GM23338 (cell line): ENCODE measurements around the gene ZC3H14. TPM values are rescaled to one million over a fixed set of nuclear protein-coding genes. Genes with fewer than 3 reads are reported as not detected.

Experiments
- ATAC-seq: fragments of 200-7000 bp; cut with Tn5 transposase; 3 replicates; pipeline ENCODE4 v1.9.1; 2020
- DNase-seq: peaks from one replicate; pipeline ENCODE4 v3.0.0-alpha.2; 2015; ENCODE audit warnings: low spot score
- H2AFZ ChIP-seq: fragments of 200-600 bp; sonication (generic); 2 replicates; pipeline ENCODE4 v1.8.0; 2016; ENCODE audit warnings: antibody characterized with exemption, mild to moderate bottlenecking, moderate library complexity
- H3F3A ChIP-seq: fragments of 200-600 bp; sonication (generic); replicated peaks from 2 replicates; pipeline ENCODE4 v1.8.0; 2017; ENCODE audit warnings: antibody characterized with exemption, mixed run types, low read depth
- H3K27ac ChIP-seq: fragments of 200-600 bp; sonication (generic); 2 replicates; pipeline ENCODE4 v1.6.1; 2016; ENCODE audit warnings: low read depth
- H3K27me3 ChIP-seq: fragments of 200-600 bp; sonication (generic); 2 replicates; pipeline ENCODE4 v1.8.0; 2016; ENCODE audit warnings: mild to moderate bottlenecking, mixed run types, moderate library complexity; ENCODE audit not compliant: insufficient read depth
- H3K36me3 ChIP-seq: fragments of 200-600 bp; sonication (generic); 2 replicates; pipeline ENCODE4 v1.8.0; 2016; ENCODE audit warnings: mild to moderate bottlenecking; ENCODE audit not compliant: insufficient read depth
- H3K4me1 ChIP-seq: fragments of 200-600 bp; sonication (generic); 2 replicates; pipeline ENCODE4 v1.8.0; 2016; ENCODE audit warnings: mild to moderate bottlenecking, moderate library complexity; ENCODE audit not compliant: insufficient read depth
- H3K4me2 ChIP-seq: fragments of 200-600 bp; sonication (generic); 2 replicates; pipeline ENCODE4 v1.7.1; 2017; ENCODE audit warnings: mixed run types
- H3K4me3 ChIP-seq: fragments of 200-600 bp; sonication (generic); 2 replicates; pipeline ENCODE4 v1.6.1; 2016; ENCODE audit warnings: mixed run types
- H3K79me2 ChIP-seq: fragments of 200-600 bp; sonication (generic); replicated peaks from 2 replicates; pipeline ENCODE4 v1.8.0; 2017; ENCODE audit warnings: mild to moderate bottlenecking; ENCODE audit not compliant: insufficient read depth
- H3K9me2 ChIP-seq: fragments of 200-600 bp; sonication (generic); 2 replicates; pipeline ENCODE4 v1.8.0; 2017; ENCODE audit not compliant: insufficient read depth
- H4K20me1 ChIP-seq: fragments of 200-600 bp; sonication (generic); replicated peaks from 2 replicates; pipeline ENCODE4 v1.8.0; 2017; ENCODE audit warnings: mild to moderate bottlenecking; ENCODE audit not compliant: insufficient read depth
- H3K27ac Mint-ChIP-seq: 2 replicates; pipeline ENCODE4 v1.8.0; 2020; ENCODE audit warnings: inconsistent platforms, mild to moderate bottlenecking, moderate library complexity, mixed read lengths
- H3K27me3 Mint-ChIP-seq: 3 replicates; pipeline ENCODE4 v1.8.0; 2022; ENCODE audit warnings: low read depth, mild to moderate bottlenecking, moderate library complexity, mixed read lengths, inconsistent platforms; ENCODE audit not compliant: insufficient read depth, poor library complexity
- H3K36me3 Mint-ChIP-seq: 3 replicates; pipeline ENCODE4 v1.8.0; 2021; ENCODE audit warnings: low read depth, mild to moderate bottlenecking, inconsistent platforms, moderate library complexity, mixed read lengths
- H3K4me1 Mint-ChIP-seq: 3 replicates; pipeline ENCODE4 v1.8.0; 2020; ENCODE audit warnings: mild to moderate bottlenecking, inconsistent platforms, mixed read lengths
- H3K4me3 Mint-ChIP-seq: 3 replicates; pipeline ENCODE4 v1.8.0; 2021; ENCODE audit warnings: moderate library complexity, mild to moderate bottlenecking, inconsistent platforms, mixed read lengths
- H3K9me3 Mint-ChIP-seq: 3 replicates; pipeline ENCODE4 v1.8.0; 2020; ENCODE audit warnings: moderate library complexity, mild to moderate bottlenecking, inconsistent platforms, mixed read lengths
- CREB1 ChIP-seq: fragments of 250-450 bp; sonication (Bioruptor Pico); IDR thresholded peaks from 2 replicates; pipeline ENCODE4 v1.5.0; 2020; ENCODE audit warnings: low read depth, mild to moderate bottlenecking, moderate library complexity
- ETS1 ChIP-seq: IDR thresholded peaks from 2 replicates; pipeline ENCODE4 v1.6.1; 2016; ENCODE audit warnings: antibody characterized with exemption
- EZH2 ChIP-seq: fragments of 200-600 bp; sonication (generic); IDR thresholded peaks from one replicate; pipeline ENCODE4 v1.8.0; 2017; ENCODE audit warnings: antibody characterized with exemption, mild to moderate bottlenecking, low read depth; ENCODE audit not compliant: unreplicated experiment
- EZH2phosphoT487 ChIP-seq: fragments of 200-600 bp; sonication (generic); IDR thresholded peaks from one replicate; pipeline ENCODE4 v1.8.1; 2018; ENCODE audit warnings: antibody characterized with exemption; ENCODE audit not compliant: unreplicated experiment
- NANOG ChIP-seq: IDR thresholded peaks from 2 replicates; pipeline ENCODE4 v1.6.1; 2016; ENCODE audit warnings: antibody characterized with exemption, borderline replicate concordance
- ZNF331 ChIP-seq: fragments of 250-450 bp; sonication (Bioruptor Pico); IDR thresholded peaks from 2 replicates; pipeline ENCODE4 v1.5.0; 2020; ENCODE audit warnings: low read depth, mild to moderate bottlenecking, moderate library complexity
- ZNF462 ChIP-seq: fragments of 250-450 bp; sonication (Bioruptor Pico); IDR thresholded peaks from 2 replicates; pipeline ENCODE4 v1.5.0; 2020; ENCODE audit warnings: mild to moderate bottlenecking, moderate library complexity
- polyA plus RNA-seq: library from polyadenylated mRNA; unstranded; fragments of >200 nt; fragmentation: Nextera tagmentation; extraction: Ambion mirVana; gene quantifications from 2 replicates; pipeline ENCODE4 v1.2.1, GENCODE V29; 2016
- total RNA-seq: library from RNA; depleted of rRNA; stranded (reverse); fragments of >200 nt; shearing (Covaris generic); gene quantifications from 2 replicates; pipeline ENCODE4 v1.2.3, GENCODE V29; 2014
- TF ChIP-seq, protein P1 (sequence below): IDR thresholded peaks from one replicate; pipeline ENCODE4 v1.6.1; 2018; ENCODE audit warnings: antibody characterized with exemption; ENCODE audit not compliant: unreplicated experiment

Gene ZC3H14
- total and polyA plus RNA-seq, 2 experiments from 2014 or later: 63.2 to 87.9 TPM

DNA sequence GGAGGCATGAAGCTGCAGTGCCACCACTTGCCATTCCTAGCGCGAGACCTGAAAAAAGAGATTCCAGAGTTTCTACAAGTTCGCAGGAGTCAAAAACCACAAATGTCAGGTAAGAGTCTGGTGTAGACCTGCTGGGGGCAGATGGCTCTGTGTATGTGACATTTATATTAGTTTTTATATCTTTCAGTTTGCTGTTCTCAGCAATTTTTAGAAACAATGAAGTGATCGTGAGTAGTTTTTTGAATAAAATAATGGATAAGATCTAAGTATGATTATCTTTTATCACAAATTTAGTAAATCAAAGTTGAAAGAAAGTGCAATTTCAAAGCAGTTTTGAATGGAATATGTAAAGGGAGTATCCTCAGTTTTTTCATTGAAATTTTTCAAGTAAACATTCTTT, 9.3 kb downstream of the ZC3H14 start (continued):
- TF ChIP-seq ZNF462 (CRISPR knock-in tag) (no peak), EZH2phosphoT487 (no peak)

- H3K4me3 Mint-ChIP-seq: no peak overlapping the region
- Histone ChIP-seq H3K36me3 (peaks cover 85% of the 10 kb centered on the region), H3K79me2 (no peaks in the 10 kb centered on the region), H3K4me1 (no peaks in the 10 kb centered on the region), H4K20me1 (peaks cover 13% of the 10 kb centered on the region), H3K27ac (no peak overlapping the region), H3K9me2 (no peaks in the 10 kb centered on the region), H3K27me3 (no peaks in the 10 kb centered on the region), H2AFZ (no peak overlapping the region), H3K4me3 (no peak overlapping the region), H3F3A (no peaks in the 10 kb centered on the region), H3K4me2 (no peak overlapping the region)
- no peaks in the 10 kb centered on the region for H3K4me1 Mint-ChIP-seq
- ATAC-seq (no peak), DNase-seq (no peak)
- no peak overlapping the region for H3K27ac Mint-ChIP-seq
- H3K27me3 Mint-ChIP-seq: peaks cover 8% of the 10 kb centered on the region
- no peaks in the 10 kb centered on the region for H3K9me3 Mint-ChIP-seq
- H3K36me3 Mint-ChIP-seq: peaks cover 86% of the 10 kb centered on the region
- no peak for TF ChIP-seq EZH2phosphoT487
- no peak for TF ChIP-seq CREB1 (CRISPR knock-in tag)
- TF ChIP-seq, protein P1, sequence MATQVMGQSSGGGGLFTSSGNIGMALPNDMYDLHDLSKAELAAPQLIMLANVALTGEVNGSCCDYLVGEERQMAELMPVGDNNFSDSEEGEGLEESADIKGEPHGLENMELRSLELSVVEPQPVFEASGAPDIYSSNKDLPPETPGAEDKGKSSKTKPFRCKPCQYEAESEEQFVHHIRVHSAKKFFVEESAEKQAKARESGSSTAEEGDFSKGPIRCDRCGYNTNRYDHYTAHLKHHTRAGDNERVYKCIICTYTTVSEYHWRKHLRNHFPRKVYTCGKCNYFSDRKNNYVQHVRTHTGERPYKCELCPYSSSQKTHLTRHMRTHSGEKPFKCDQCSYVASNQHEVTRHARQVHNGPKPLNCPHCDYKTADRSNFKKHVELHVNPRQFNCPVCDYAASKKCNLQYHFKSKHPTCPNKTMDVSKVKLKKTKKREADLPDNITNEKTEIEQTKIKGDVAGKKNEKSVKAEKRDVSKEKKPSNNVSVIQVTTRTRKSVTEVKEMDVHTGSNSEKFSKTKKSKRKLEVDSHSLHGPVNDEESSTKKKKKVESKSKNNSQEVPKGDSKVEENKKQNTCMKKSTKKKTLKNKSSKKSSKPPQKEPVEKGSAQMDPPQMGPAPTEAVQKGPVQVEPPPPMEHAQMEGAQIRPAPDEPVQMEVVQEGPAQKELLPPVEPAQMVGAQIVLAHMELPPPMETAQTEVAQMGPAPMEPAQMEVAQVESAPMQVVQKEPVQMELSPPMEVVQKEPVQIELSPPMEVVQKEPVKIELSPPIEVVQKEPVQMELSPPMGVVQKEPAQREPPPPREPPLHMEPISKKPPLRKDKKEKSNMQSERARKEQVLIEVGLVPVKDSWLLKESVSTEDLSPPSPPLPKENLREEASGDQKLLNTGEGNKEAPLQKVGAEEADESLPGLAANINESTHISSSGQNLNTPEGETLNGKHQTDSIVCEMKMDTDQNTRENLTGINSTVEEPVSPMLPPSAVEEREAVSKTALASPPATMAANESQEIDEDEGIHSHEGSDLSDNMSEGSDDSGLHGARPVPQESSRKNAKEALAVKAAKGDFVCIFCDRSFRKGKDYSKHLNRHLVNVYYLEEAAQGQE: no peak
- TF ChIP-seq EZH2: no peak
- TF ChIP-seq ETS1: no peak
- TF ChIP-seq NANOG: no peak
- TF ChIP-seq ZNF331 (CRISPR knock-in tag): no peak
Measured at GRCh38 chr14:88576222-88576621, 13.4 kb downstream of the ZC3H14 start.
